ENCODE measurements around the gene ETNK2.
"Not testable (repeated sequence)": the region's sequence is repeated elsewhere in the genome, so short reads cannot be mapped to it uniquely, and the experiment has no call there.

The ETNK2 gene

DNA sequence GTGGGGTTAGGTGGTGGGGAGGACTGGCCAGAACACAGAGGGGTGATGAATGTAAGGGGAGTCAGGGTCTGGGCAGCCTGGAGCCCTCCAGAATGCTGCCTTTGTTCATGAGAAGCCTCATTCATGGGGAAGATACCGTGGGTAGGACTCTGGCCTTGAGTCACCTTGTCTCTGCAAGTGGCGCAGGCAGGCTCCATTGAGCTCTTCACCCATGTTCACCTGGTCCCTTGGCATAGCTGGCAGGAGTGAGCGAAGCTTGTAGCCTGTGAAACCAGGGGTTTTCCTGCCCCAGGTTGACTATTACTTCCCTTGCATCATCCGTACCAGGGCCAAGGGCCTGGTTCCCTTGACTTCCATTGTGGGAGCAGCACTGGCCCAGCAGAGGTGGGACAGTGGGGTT, 53.2 kb downstream of the ETNK2 start:
- TF ChIP-seq ZNF274 (IDR thresholded peaks at IDR 0.05; ENCODE audit: low read depth, low read length): no peak
- H3K4me3 ChIP-seq (ENCODE audit: low read length): no peak overlapping the region

DNA sequence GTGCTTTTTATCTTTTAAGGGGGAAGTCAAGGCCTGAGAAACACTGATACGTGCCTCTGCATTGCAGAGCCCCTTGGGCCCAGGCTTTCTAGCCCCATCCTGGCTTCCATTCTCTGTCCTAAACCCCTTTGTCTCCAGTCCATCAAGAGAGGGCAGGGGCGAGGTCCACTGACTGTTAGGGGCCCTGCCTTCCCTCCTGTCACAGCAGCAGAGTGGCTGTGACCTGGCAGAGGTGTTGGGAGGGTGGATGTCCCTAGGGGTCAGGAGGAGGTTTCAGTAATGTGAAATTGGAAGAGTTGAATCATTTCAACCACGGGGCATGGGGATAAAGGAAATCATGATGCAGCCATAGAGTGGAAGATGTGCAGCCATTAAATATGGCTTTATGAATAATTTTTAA, 54.9 kb downstream of the ETNK2 start:
- H3K4me3 ChIP-seq (ENCODE audit: low read length): no peak overlapping the region
- TF ChIP-seq ZNF274 (IDR thresholded peaks at IDR 0.05; ENCODE audit: low read depth, low read length): no peak

DNA sequence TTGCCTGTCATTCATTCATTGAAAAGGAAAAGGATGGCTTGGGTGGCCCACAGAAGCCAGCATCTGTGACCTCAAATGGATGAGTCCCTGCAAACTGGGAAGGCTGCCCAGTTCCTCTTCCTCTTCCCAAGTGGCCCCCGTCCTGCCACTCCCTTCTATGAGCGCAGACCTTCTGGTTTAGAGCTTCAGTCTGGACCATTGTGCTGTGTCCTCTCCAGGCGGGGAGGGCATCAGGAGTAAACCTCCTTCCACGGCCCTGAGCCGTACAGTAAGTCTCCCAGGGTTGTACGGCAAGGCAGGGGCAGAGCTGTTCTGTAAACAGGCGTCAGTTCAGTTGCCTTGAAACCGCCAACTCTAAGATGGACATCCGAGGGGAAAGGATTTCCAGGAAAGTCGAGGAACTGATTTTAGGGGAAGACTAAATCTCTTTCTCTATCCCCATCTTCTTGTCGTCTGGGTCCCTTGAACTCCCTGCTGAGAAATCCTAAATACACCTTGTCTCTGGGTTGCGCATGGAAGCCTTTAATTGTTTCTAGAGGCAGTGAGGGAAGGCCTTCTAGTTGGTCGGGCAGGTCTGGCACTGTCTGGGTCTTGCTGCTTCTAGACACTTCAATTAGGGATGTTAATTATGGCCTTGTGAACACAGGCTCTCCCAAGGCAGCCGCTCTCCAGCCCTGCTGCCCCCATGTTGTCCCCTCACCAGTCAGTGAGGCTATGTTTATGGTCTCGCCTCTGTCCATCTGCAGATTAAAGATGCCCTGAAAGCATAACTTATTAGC, 56.8 kb downstream of the ETNK2 start:
- TF ChIP-seq ZNF274 (IDR thresholded peaks at IDR 0.05; ENCODE audit: low read depth, low read length): no peak
- H3K4me3 ChIP-seq (ENCODE audit: low read length): no peak overlapping the region

DNA sequence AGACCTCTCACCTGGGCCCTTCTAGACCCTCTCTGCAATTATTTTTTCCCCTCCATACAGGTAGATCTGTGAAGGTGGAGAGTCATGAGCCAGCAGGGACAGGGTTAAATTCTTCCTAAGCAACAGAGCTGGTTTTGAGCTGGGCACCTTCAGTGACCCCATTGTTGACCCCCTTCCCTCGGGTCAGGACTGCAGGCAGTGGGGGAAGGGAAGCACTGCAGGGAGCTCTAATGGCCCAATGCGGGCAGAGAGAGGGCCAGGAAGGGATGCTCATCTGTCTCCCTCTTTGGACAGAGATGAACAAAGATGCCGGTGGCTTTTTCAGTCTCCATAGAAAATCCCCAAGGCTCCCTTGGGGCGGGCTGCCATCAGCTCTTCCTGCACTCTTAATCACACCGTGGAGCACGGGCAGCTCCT, 57.5 kb downstream of the ETNK2 start:
- H3K4me3 ChIP-seq (ENCODE audit: low read length): no peak overlapping the region

DNA sequence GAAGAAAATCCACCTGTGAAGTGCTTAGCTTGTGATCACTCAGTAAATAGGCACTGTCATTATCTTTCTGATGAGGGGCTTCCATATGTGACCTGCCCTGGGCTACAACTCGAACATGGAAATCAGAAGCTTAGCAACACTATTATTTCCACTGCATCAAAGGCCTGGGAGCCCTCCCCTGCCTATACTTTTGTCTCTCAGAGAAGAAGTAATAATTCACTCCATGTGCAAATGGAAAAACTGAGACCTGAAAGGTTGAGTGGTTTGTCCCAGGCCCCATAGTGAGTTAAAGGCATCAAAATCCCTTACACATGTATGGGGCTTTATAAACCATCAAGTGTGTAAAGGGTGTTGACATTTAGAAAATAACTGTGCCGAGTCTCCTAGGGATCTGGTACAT, 58.1 kb downstream of the ETNK2 start:
- no peak overlapping the region for H3K4me3 ChIP-seq (ENCODE audit: low read length)
- no peak for TF ChIP-seq ZNF274 (IDR thresholded peaks at IDR 0.05; ENCODE audit: low read depth, low read length)

More for the DNA sequence above, 57.5 kb downstream of the ETNK2 start:
- TF ChIP-seq ZNF274 (IDR thresholded peaks at IDR 0.05; ENCODE audit: low read depth, low read length): no peak

DNA sequence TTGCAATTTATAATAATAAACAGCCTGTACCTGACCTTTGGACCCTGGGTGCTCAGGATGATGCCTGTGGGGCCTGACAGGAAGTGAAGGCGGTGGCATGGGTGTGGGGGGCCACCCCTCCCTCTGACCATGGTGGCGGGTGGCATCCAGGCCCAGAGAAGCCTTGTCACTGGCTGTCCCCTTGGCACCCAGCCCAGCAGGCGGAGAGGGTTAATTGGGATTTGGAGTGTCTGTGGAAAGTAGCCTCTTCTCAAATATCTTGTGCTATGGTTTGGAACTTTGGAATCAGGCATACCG, 58.5 kb downstream of the ETNK2 start:
- no peak for TF ChIP-seq ZNF274 (IDR thresholded peaks at IDR 0.05; ENCODE audit: low read depth, low read length)
- H3K4me3 ChIP-seq (ENCODE audit: low read length): no peak overlapping the region

DNA sequence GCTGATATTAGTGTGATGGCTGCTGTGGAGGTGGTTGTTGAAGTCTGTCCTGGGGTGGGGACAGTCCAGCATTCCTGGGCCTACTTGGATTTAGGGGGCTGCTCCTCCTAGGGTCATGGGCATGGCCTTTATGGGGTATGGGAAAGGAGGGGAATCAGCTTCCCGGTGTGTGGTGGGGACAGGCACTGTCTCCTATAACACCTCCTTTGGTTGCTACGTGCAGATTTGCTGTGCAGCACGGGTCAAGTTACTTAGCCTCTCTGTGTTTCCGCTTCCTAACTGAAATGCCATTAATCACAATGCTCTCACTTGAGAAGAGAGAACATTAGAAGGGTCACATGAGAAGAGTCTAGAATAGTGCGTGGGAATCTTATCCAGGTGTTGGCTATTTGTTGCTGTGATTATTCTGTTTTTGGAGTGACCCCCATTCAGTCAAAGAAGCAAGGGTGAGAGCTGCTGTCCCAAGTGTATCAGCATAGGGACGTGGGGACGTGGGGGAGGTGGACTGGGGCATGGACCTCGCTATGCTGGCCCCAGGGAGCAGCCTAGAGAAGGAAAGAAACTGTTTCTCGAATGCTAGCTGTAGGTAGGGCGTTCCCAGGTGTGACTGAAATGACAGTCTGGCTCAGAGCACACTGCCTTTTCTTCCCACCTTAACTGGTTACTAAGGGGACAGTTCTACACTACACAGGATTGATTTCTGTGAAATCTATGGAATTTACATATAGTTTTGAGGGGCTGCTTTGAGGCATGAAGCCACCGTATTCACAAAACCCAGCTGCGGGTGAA, 59.0 kb downstream of the ETNK2 start:
- H3K4me3 ChIP-seq (ENCODE audit: low read length): no peak overlapping the region
- TF ChIP-seq ZNF274 (IDR thresholded peaks at IDR 0.05; ENCODE audit: low read depth, low read length): no peak

DNA sequence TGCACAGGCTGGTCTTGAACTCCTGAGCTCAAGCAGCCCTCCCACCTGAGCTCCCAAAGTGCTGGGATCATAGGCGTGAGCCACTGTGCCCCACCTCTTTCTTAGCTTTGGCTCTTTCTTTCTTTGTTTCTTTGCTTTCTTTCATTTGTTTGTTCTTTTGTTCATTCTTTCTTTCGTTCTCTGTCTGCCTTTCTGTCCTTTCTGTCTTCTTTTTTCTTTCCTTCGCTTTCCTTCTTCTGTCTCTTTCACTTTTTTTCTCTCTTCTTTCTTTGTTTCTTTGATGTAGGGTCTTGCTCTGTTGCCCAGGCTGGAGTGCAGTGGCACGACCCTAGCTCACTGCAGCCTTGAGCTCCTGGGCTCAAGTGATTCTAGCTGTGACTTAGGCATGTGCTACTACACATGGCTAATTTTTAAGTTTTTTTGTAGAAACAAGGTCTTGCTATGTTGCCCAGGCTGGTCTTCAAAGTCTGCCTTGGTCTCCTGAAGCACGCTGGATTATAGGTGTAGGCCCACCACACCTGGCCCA, 60.0 kb downstream of the ETNK2 start:
- no peak overlapping the region for H3K4me3 ChIP-seq (ENCODE audit: low read length)
- no peak for TF ChIP-seq ZNF274 (IDR thresholded peaks at IDR 0.05; ENCODE audit: low read depth, low read length)

DNA sequence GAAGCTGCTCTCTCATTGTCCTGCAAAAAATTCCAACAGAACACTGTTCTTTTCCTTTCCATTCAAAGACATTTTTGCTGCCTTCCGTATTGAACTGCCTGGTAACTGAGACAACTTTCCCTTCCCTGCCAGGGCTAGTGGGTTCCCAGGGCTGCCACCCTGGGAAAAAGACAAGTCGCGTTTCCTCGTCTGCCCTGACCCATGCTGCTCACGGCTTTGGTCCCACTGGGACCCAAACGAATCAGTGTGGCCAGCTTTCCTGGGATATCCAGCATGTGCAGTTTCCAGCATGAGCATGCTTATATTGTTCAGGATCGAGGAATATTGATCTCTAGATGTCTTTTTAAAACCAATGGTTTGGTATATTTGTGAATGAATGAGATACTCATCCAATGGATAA, 60.8 kb downstream of the ETNK2 start:
- TF ChIP-seq ZNF274 (IDR thresholded peaks at IDR 0.05; ENCODE audit: low read depth, low read length): no peak
- H3K4me3 ChIP-seq (ENCODE audit: low read length): no peak overlapping the region

DNA sequence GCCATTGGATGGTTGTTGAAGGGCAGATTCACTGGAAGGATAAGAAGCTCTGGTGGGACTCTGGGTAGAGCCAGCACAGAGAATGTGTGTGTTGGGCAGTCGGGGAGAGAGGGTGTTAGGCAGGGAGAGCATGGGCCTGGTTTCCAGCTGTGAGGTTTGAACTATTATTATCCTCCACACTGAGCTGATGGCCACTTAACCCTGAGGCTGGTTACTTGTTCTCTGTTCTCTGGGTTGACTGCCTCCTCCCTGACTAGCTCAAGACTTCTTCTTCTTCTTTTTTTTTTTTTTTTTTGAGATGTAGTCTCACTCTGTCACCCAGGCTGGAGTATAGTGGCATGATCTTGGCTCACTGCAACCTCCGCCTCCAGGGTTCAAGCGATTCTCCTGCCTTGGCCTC, 61.7 kb downstream of the ETNK2 start:
- H3K4me3 ChIP-seq (ENCODE audit: low read length): not testable (repeated sequence)

DNA sequence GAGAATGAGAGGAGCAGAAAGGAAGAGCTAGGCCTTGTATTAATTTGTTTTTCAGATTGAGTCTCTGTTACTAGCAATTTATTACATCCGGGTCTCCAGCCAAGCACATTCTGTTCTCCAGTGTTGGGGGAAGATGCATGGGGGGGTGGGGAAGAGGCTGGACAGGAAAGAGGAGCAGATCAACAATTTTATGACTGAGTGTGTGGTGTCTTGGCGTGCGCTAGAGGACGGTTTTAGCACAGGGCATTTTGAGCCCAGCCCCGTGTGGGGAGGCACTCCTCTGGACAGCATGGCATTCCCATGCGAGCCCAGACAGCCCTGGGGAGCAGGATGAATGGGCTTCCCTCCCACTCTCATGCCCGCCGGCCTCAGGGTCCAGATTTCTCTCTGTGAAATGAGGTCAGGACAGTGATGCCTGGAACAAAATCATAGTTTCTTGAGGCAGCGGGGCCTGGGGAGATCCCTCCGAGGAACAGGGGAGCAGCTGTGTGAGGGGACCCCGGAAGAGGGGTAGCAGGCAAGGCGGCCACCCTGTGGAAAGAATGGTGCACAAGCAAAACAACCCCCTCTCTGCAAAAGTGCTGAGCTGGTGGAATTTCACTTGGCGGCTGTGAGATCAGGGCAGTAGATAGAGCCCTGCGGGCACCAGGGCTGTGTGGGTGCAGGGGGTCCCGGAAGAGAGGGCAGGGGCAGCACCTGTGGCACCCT, 62.6 kb downstream of the ETNK2 start:
- H3K4me3 ChIP-seq (ENCODE audit: low read length): no peak overlapping the region
- TF ChIP-seq ZNF274 (IDR thresholded peaks at IDR 0.05; ENCODE audit: low read depth, low read length): no peak

DNA sequence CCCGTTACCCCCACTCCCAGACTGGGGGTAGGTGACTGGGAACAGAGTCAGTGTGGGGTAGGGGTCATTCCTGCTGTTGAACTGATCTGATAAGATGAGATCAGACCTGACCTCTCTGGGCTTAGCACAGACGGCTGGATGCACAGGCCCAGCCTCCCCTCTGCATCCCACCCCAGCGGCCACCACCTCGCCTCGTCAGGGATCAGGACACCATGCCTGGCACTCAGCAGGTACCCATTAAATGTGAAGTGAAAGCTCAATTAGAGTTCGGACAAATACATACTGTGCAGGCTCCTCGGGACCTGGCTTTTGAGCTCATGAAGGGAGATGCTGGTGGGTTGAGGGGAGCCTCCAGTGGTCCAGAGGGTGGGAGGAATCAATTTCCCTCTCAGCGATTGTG, 63.2 kb downstream of the ETNK2 start:
- no peak for TF ChIP-seq ZNF274 (IDR thresholded peaks at IDR 0.05; ENCODE audit: low read depth, low read length)
- no peak overlapping the region for H3K4me3 ChIP-seq (ENCODE audit: low read length)

DNA sequence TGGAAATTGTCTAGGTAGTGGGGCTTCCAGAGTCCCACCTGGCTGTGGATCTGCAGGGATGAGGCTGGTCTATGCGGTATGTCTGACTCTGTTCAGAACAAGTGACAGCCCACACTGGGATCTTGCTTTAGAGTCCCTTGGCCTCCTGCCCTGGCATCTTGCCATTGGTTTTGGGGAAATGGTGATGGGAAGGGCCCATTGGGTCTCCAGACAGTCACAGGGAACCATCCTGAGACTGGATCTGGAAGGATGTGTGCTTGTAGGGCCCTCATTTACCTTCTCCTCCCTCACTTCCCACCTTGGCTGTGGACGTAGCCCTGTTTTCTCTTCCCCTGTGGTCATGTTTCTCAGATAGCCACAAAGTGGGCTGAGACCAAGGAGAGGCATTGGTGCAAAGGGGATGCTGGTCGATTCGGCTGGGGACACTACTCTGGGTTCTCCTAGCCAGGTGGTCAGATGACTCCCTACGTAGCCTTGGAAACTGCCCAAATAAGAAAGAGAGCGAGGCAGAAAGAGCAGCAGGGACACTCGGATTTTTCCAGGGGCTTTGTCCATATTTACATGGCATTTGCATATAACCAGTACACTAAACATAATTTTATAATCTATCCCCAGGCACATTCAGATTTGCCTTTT, 63.8 kb downstream of the ETNK2 start:
- TF ChIP-seq ZNF274 (IDR thresholded peaks at IDR 0.05; ENCODE audit: low read depth, low read length): no peak

DNA sequence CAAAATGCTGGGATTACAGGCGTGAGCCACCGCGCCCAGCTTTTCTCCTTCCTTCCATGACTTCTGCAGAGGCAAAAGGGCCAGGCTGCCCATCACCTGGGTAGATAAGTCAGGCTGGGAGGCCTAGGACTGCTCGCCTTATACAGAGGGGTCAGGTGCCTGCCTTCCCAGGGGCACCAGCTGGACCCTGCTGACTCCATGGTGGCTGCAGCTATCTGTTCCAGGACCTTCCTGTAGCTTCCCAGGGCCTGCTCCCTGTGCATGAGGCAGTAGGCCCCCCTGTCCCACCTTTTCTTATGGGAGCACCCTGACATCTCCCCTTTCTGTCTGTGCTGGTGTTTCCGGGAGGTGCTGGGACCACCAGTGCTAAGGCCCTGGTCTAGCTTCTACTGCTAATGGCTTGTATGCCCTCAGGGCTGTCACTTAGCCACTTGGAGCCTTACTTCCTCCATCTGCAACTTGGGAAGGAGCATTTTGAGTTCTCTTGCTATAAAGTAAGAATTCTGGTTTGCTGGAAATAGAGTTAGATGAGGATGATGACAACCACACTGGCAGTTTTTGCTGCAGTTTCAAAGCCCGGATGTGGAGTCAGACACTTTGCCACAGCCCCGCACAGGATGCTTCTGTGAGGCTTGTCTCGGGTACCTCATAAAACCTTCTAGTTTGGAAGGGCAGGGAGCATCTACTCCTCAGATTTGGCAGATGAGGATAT, 64.5 kb downstream of the ETNK2 start:
- H3K4me3 ChIP-seq (ENCODE audit: low read length): no peak overlapping the region
- TF ChIP-seq ZNF274 (IDR thresholded peaks at IDR 0.05; ENCODE audit: low read depth, low read length): no peak

More for the DNA sequence above, 63.8 kb downstream of the ETNK2 start:
- H3K4me3 ChIP-seq (ENCODE audit: low read length): no peak overlapping the region
